A549 (cell line): ENCODE data around the gene ARGLU1.

Source experiments
- CEBPB ChIP-seq, 2 experiments: fragments of >200 bp in 1 of 2; sonication (Bioruptor Twin) in 1 of 2; formaldehyde crosslinking in 1 of 2; IDR thresholded peaks; 2 replicates each; pipeline ENCODE4 v1.6.1; 2012 to 2016
- CTCF ChIP-seq: fragments of >200 bp; sonication (Bioruptor Twin); formaldehyde crosslinking; IDR thresholded peaks from 3 replicates; pipeline ENCODE4 v1.5.1; 2016
- EP300 ChIP-seq, 2 experiments: fragments of >200 bp; sonication (Bioruptor Twin); formaldehyde crosslinking; IDR thresholded peaks; 2 replicates in 1 of 2; 3 replicates in 1 of 2; pipeline ENCODE4 v1.6.1; 2016 to 2017
- FOSB ChIP-seq: fragments of 250-450 bp; sonication (Bioruptor Pico); IDR thresholded peaks from 2 replicates; pipeline ENCODE4 v1.5.0; 2020; ENCODE audit warnings: mild to moderate bottlenecking, moderate library complexity
- HDAC2 ChIP-seq: fragments of 200-600 bp; sonication (generic); IDR thresholded peaks from 2 replicates; pipeline ENCODE4 v1.6.1; 2016
- MYC ChIP-seq: IDR thresholded peaks from 2 replicates; pipeline ENCODE4 v1.6.1; 2012; ENCODE audit warnings: mild to moderate bottlenecking, inconsistent platforms, low read length, improper control_type of control experiment, borderline replicate concordance
- POLR2A ChIP-seq: IDR thresholded peaks from 2 replicates; pipeline ENCODE4 v1.6.1; 2012; ENCODE audit warnings: mild to moderate bottlenecking, low read length
- RAD21 ChIP-seq, 2 experiments: fragments of >200 bp in 1 of 2; sonication (Bioruptor Twin) in 1 of 2; formaldehyde crosslinking in 1 of 2; IDR thresholded peaks in 1 of 2; conservative IDR thresholded peaks in 1 of 2; 2 replicates in 1 of 2; 3 replicates in 1 of 2; pipeline ENCODE4 v1.6.1; 2012 to 2018; ENCODE audit warnings: inconsistent platforms in 1 of 2
- REST ChIP-seq: fragments of 200-600 bp; sonication (generic); IDR thresholded peaks from 2 replicates; pipeline ENCODE4 v1.6.1; 2016; ENCODE audit warnings: antibody characterized with exemption, mild to moderate bottlenecking, moderate library complexity

GRCh38 chr13:106529415-106530170 is 38.3 kb downstream of the ARGLU1 start:
- no peak for TF ChIP-seq CTCF
- no peak for TF ChIP-seq CEBPB (IDR thresholded peaks at IDR 0.05)
- TF ChIP-seq POLR2A: no peak
- TF ChIP-seq EP300 (IDR thresholded peaks at IDR 0.05): no peak
- TF ChIP-seq MYC: no peak
- no peak for TF ChIP-seq FOSB
- no peak for TF ChIP-seq REST
- no peak for TF ChIP-seq RAD21 (conservative IDR thresholded peaks at IDR 0.05 in 1 of 2, IDR thresholded peaks at IDR 0.05 in 1 of 2)
- TF ChIP-seq HDAC2: no peak
